HepG2 (cell line): Measurements from ENCODE around the gene YPEL3. TPM values are rescaled to one million over a fixed set of nuclear protein-coding genes. Genes with fewer than 3 reads are reported as not detected.

Experiments
- AHR ChIP-seq: IDR thresholded peaks from 2 replicates; pipeline ENCODE4 v1.6.1; 2018; ENCODE audit warnings: missing genetic modification reagents, missing compliant biosample characterization
- ETV5 ChIP-seq: IDR thresholded peaks from 2 replicates; pipeline ENCODE4 v1.6.1; 2018; ENCODE audit warnings: missing biosample characterization, missing genetic modification reagents, inconsistent platforms, borderline replicate concordance
- FOSL2 ChIP-seq: sonication (generic); formaldehyde crosslinking; IDR thresholded peaks from 2 replicates; pipeline ENCODE4 v1.4.0; 2020; ENCODE audit warnings: missing genetic modification reagents
- GFI1 ChIP-seq: sonication (generic); formaldehyde crosslinking; IDR thresholded peaks from 2 replicates; pipeline ENCODE4 v1.5.0; 2020; ENCODE audit warnings: missing genetic modification reagents, mild to moderate bottlenecking, borderline replicate concordance
- HOXD1 ChIP-seq: sonication (generic); formaldehyde crosslinking; IDR thresholded peaks from 2 replicates; pipeline ENCODE4 v1.5.0; 2020; ENCODE audit warnings: missing genetic modification reagents
- KLF13 ChIP-seq: sonication (generic); formaldehyde crosslinking; IDR thresholded peaks from 2 replicates; pipeline ENCODE4 v1.4.0; 2020; ENCODE audit warnings: mild to moderate bottlenecking, missing genetic modification reagents
- MAX ChIP-seq: IDR thresholded peaks from 2 replicates; pipeline ENCODE4 v1.6.1; 2012; ENCODE audit warnings: inconsistent platforms
- MLX ChIP-seq: IDR thresholded peaks from 2 replicates; pipeline ENCODE4 v1.6.1; 2016
- PLSCR1 ChIP-seq: sonication (generic); formaldehyde crosslinking; IDR thresholded peaks from 2 replicates; pipeline ENCODE4 v1.5.0; 2020; ENCODE audit warnings: missing genetic modification reagents, mild to moderate bottlenecking, borderline replicate concordance
- SRSF1 ChIP-seq: fragments of 200-400 bp; formaldehyde crosslinking; optimal IDR thresholded peaks from 2 replicates; pipeline ENCODE3; 2017; ENCODE audit warnings: mild to moderate bottlenecking, low read depth, low read length, moderate library complexity
- SYNCRIP ChIP-seq: fragments of 200-400 bp; formaldehyde crosslinking; IDR thresholded peaks from 2 replicates; pipeline ENCODE4 v1.6.1; 2018; ENCODE audit warnings: mild to moderate bottlenecking, low read depth, low read length; ENCODE audit not compliant: insufficient read depth
- ZEB1 ChIP-seq: IDR thresholded peaks from 2 replicates; pipeline ENCODE4 v1.6.1; 2012; ENCODE audit warnings: mild to moderate bottlenecking, low read depth, inconsistent platforms; ENCODE audit not compliant: insufficient replicate concordance
- ZKSCAN8 ChIP-seq: IDR thresholded peaks from 2 replicates; pipeline ENCODE4 v1.6.1; 2016; ENCODE audit warnings: borderline replicate concordance, missing genetic modification reagents, missing compliant biosample characterization
- ZNF224 ChIP-seq: sonication (generic); formaldehyde crosslinking; IDR thresholded peaks from 2 replicates; pipeline ENCODE4 v1.5.0; 2020; ENCODE audit warnings: mild to moderate bottlenecking, missing genetic modification reagents
- ZNF275 ChIP-seq: sonication (generic); formaldehyde crosslinking; IDR thresholded peaks from 2 replicates; pipeline ENCODE4 v1.8.0; 2022; ENCODE audit warnings: missing genetic modification reagents, mild to moderate bottlenecking, inconsistent platforms, borderline replicate concordance
- ZNF75D ChIP-seq: sonication (generic); formaldehyde crosslinking; IDR thresholded peaks from 2 replicates; pipeline ENCODE4 v1.8.1; 2023; ENCODE audit warnings: missing genetic modification reagents, mild to moderate bottlenecking, borderline replicate concordance
- ZNF790 ChIP-seq: sonication (generic); formaldehyde crosslinking; IDR thresholded peaks from 2 replicates; pipeline ENCODE4 v1.8.0; 2022; ENCODE audit warnings: missing genetic modification reagents, mild to moderate bottlenecking, borderline replicate concordance
- ZNF800 ChIP-seq: sonication (generic); formaldehyde crosslinking; IDR thresholded peaks from 2 replicates; pipeline ENCODE4 v1.4.0; 2020; ENCODE audit warnings: missing genetic modification reagents
- ZNF83 ChIP-seq: sonication (generic); formaldehyde crosslinking; IDR thresholded peaks from 2 replicates; pipeline ENCODE4 v1.4.0; 2020; ENCODE audit warnings: missing genetic modification reagents, mild to moderate bottlenecking, borderline replicate concordance
- ZNF841 ChIP-seq: sonication (generic); formaldehyde crosslinking; IDR thresholded peaks from 2 replicates; pipeline ENCODE4 v1.8.1; 2023; ENCODE audit warnings: missing genetic modification reagents, borderline replicate concordance
- polyA plus RNA-seq, 8 experiments: library from polyadenylated mRNA; depleted of rRNA in 3 of 8; stranded (reverse) in 7 of 8; unstranded in 1 of 8; fragments of >200 nt; fragmentation: Illumina TruSeq in 4 of 8; extraction: Trizol in 4 of 8; gene quantifications; 2 replicates each; pipeline versions ENCODE4 v1.2.1 to v1.2.3, GENCODE V29; 2011 to 2016; ENCODE audit warnings: low read depth in 4 of 8, missing spikeins in 1 of 8, mixed read lengths in 1 of 8; ENCODE audit not compliant: insufficient read depth in 1 of 8
- total RNA-seq, 5 experiments: library from RNA; depleted of rRNA; stranded (reverse); fragments of >200 nt; fragmentation: Illumina TruSeq; extraction: Trizol; gene quantifications; 2 replicates each; pipeline ENCODE4 v1.2.3, GENCODE V29; 2016; ENCODE audit warnings: low read depth in 1 of 5
- TF ChIP-seq, protein P1 (sequence below): sonication (generic); formaldehyde crosslinking; IDR thresholded peaks from 2 replicates; pipeline ENCODE4 v1.5.0; 2020; ENCODE audit warnings: mild to moderate bottlenecking, missing genetic modification reagents

Gene YPEL3
- total and polyA plus RNA-seq, 2 of the 13 experiments (the other 11 are each of a cell fraction or from before 2014, with no cell fraction given) = 5.4 to 47.0 TPM

GRCh38 chr16:30065943-30066760 is 29.9 kb downstream of the YPEL3 start (continued):
- TF ChIP-seq, protein P1, sequence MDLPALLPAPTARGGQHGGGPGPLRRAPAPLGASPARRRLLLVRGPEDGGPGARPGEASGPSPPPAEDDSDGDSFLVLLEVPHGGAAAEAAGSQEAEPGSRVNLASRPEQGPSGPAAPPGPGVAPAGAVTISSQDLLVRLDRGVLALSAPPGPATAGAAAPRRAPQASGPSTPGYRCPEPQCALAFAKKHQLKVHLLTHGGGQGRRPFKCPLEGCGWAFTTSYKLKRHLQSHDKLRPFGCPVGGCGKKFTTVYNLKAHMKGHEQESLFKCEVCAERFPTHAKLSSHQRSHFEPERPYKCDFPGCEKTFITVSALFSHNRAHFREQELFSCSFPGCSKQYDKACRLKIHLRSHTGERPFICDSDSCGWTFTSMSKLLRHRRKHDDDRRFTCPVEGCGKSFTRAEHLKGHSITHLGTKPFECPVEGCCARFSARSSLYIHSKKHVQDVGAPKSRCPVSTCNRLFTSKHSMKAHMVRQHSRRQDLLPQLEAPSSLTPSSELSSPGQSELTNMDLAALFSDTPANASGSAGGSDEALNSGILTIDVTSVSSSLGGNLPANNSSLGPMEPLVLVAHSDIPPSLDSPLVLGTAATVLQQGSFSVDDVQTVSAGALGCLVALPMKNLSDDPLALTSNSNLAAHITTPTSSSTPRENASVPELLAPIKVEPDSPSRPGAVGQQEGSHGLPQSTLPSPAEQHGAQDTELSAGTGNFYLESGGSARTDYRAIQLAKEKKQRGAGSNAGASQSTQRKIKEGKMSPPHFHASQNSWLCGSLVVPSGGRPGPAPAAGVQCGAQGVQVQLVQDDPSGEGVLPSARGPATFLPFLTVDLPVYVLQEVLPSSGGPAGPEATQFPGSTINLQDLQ = no peak
- TF ChIP-seq ZNF841 (0 out of 2 replicates have a peak, but pooled peaks have one; percentile 67), AHR (CRISPR knock-in tag) (no peak; the same call in 1 of the 2 replicates), ZNF75D (peak; percentile 80; the same call in 1 of the 2 replicates), ZNF790 (peak; percentile 82), KLF13 (CRISPR knock-in tag) (no peak), MAX (no peak), MLX (CRISPR knock-in tag) (peak; percentile 16; the same call in 1 of the 2 replicates), ETV5 (peak; percentile 3; the same call in 1 of the 2 replicates), ZNF275 (CRISPR knock-in tag) (0 out of 2 replicates have a peak, but pooled peaks have one; percentile 0), ZNF800 (CRISPR knock-in tag) (no peak), PLSCR1 (CRISPR knock-in tag) (0 out of 2 replicates have a peak, but pooled peaks have one; percentile 4), ZKSCAN8 (CRISPR knock-in tag) (no peak), ZNF83 (CRISPR knock-in tag) (0 out of 2 replicates have a peak, but pooled peaks have one; percentile 21), HOXD1 (no peak), GFI1 (CRISPR knock-in tag) (no peak; the same call in none of the 2 replicates), SYNCRIP (no peak), ZEB1 (peak; percentile 27), SRSF1 (peak; percentile 60), ZNF224 (CRISPR knock-in tag) (no peak), FOSL2 (CRISPR knock-in tag) (no peak; the same call in none of the 2 replicates)
